ENCODE data around the gene ACOX3.
"Not testable (repeated sequence)": the region's sequence is repeated elsewhere in the genome, so short reads cannot be mapped to it uniquely, and the experiment has no call there.

ACOX3 gene

GRCh38 chr4:8440492-8441311 lies at the start of gene ACOX3, which contains the start of gene TRMT44:
TSS of gene ACOX3 (minus strand) at chr4:8440723. CDS start at chr4:8416521, 24,202 bp downstream.
TSS of gene TRMT44 (plus strand) at chr4:8440777. CDS start at chr4:8440823, 46 bp downstream.
- peak within 1 kb of the TSS; percentile 77 for H3K27ac ChIP-seq
- TF ChIP-seq ZFX (IDR thresholded peaks at IDR 0.05) (peak; percentile 85), CTCF (conservative IDR thresholded peaks at IDR 0.05) (no peak)

- no peak overlapping the region for H3K27ac ChIP-seq
Observed at GRCh38 chr4:8488791-8489369, 48.4 kb upstream of the ACOX3 start.

GRCh38 chr4:8486643-8487042 lies 46.1 kb upstream of the ACOX3 start:
- H3K27ac ChIP-seq, result not testable (repeated sequence)

More at GRCh38 chr4:8488791-8489369, 48.4 kb upstream of the ACOX3 start:
- TF ChIP-seq CTCF (conservative IDR thresholded peaks at IDR 0.05) (no peak), ZFX (IDR thresholded peaks at IDR 0.05) (no peak)

- no peak for TF ChIP-seq CTCF (conservative IDR thresholded peaks at IDR 0.05)
- no peak overlapping the region for H3K27ac ChIP-seq
Observed at GRCh38 chr4:8480221-8480620, 39.7 kb upstream of the ACOX3 start.

- H3K27ac ChIP-seq, result no peak overlapping the region
- TF ChIP-seq CTCF (conservative IDR thresholded peaks at IDR 0.05) (no peak), ZFX (IDR thresholded peaks at IDR 0.05) (no peak)
Observed at GRCh38 chr4:8478801-8479744, 38.5 kb upstream of the ACOX3 start.

- TF ChIP-seq CTCF (conservative IDR thresholded peaks at IDR 0.05) (no peak), ZFX (IDR thresholded peaks at IDR 0.05) (no peak)
- no peak overlapping the region for H3K27ac ChIP-seq
Observed at GRCh38 chr4:8478371-8478770, 37.8 kb upstream of the ACOX3 start.

GRCh38 chr4:8477676-8478075 lies 37.2 kb upstream of the ACOX3 start:
- TF ChIP-seq ZFX (IDR thresholded peaks at IDR 0.05) (no peak), CTCF (conservative IDR thresholded peaks at IDR 0.05) (no peak)
- H3K27ac ChIP-seq, result no peak overlapping the region
